ENCODE data around the gene BARHL2.

BARHL2 gene

GRCh38 chr1:90716243-90716551 lies 905 bp downstream of the BARHL2 start:
- Histone ChIP-seq H3K27ac (ENCODE audit: low read depth, low read length) (no peak overlapping the region), H3K36me3 (ENCODE audit: control insufficient read depth, insufficient read depth, low read length) (no peaks in the 10 kb centered on the region), H3K4me1 (ENCODE audit: control insufficient read depth, insufficient read depth, low read length) (peaks cover 44% of the 10 kb centered on the region), H3K9me3 (ENCODE audit: control insufficient read depth, insufficient read depth, low read length) (no peaks in the 10 kb centered on the region), H3K27me3 (ENCODE audit: control insufficient read depth, insufficient read depth, low read length) (peaks cover 100% of the 10 kb centered on the region), H3K9ac (ENCODE audit: low read depth, low read length) (no peak overlapping the region), H3K4me3 (ENCODE audit: low read depth, low read length) (peak overlapping the region; percentile 33; the same call in 1 of the 2 replicates)

- Histone ChIP-seq H3K36me3 (ENCODE audit: control insufficient read depth, insufficient read depth, low read length) (no peaks in the 10 kb centered on the region), H3K27ac (ENCODE audit: low read depth, low read length) (no peak overlapping the region), H3K27me3 (ENCODE audit: control insufficient read depth, insufficient read depth, low read length) (peaks cover 100% of the 10 kb centered on the region), H3K4me3 (ENCODE audit: low read depth, low read length) (no peak overlapping the region), H3K9me3 (ENCODE audit: control insufficient read depth, insufficient read depth, low read length) (no peaks in the 10 kb centered on the region), H3K4me1 (ENCODE audit: control insufficient read depth, insufficient read depth, low read length) (peaks cover 52% of the 10 kb centered on the region), H3K9ac (ENCODE audit: low read depth, low read length) (no peak overlapping the region)
These were observed 1.8 kb downstream of the BARHL2 start for GRCh38 chr1:90715309-90715708.

- Histone ChIP-seq H3K36me3 (ENCODE audit: control insufficient read depth, insufficient read depth, low read length) (no peaks in the 10 kb centered on the region), H3K4me3 (ENCODE audit: low read depth, low read length) (no peak overlapping the region), H3K27ac (ENCODE audit: low read depth, low read length) (no peak overlapping the region), H3K9me3 (ENCODE audit: control insufficient read depth, insufficient read depth, low read length) (no peaks in the 10 kb centered on the region), H3K9ac (ENCODE audit: low read depth, low read length) (no peak overlapping the region), H3K4me1 (ENCODE audit: control insufficient read depth, insufficient read depth, low read length) (peaks cover 54% of the 10 kb centered on the region), H3K27me3 (ENCODE audit: control insufficient read depth, insufficient read depth, low read length) (peaks cover 100% of the 10 kb centered on the region)
These were observed 2.6 kb downstream of the BARHL2 start for GRCh38 chr1:90714521-90714951.

GRCh38 chr1:90713741-90714509 lies 3.2 kb downstream of the BARHL2 start:
- H3K9me3 ChIP-seq (ENCODE audit: control insufficient read depth, insufficient read depth, low read length) = no peaks in the 10 kb centered on the region
- H3K27me3 ChIP-seq (ENCODE audit: control insufficient read depth, insufficient read depth, low read length) = peaks cover 100% of the 10 kb centered on the region
- H3K4me3 ChIP-seq (ENCODE audit: low read depth, low read length) = no peak overlapping the region
- H3K36me3 ChIP-seq (ENCODE audit: control insufficient read depth, insufficient read depth, low read length) = no peaks in the 10 kb centered on the region
- peaks cover 48% of the 10 kb centered on the region for H3K4me1 ChIP-seq (ENCODE audit: control insufficient read depth, insufficient read depth, low read length)
- H3K27ac ChIP-seq (ENCODE audit: low read depth, low read length) = no peak overlapping the region
- H3K9ac ChIP-seq (ENCODE audit: low read depth, low read length) = no peak overlapping the region

GRCh38 chr1:90712915-90713730 lies 4.0 kb downstream of the BARHL2 start:
- no peak overlapping the region for H3K9ac ChIP-seq (ENCODE audit: low read depth, low read length)
- no peak overlapping the region for H3K27ac ChIP-seq (ENCODE audit: low read depth, low read length)
- peaks cover 100% of the 10 kb centered on the region for H3K27me3 ChIP-seq (ENCODE audit: control insufficient read depth, insufficient read depth, low read length)
- no peaks in the 10 kb centered on the region for H3K36me3 ChIP-seq (ENCODE audit: control insufficient read depth, insufficient read depth, low read length)
- peaks cover 41% of the 10 kb centered on the region for H3K4me1 ChIP-seq (ENCODE audit: control insufficient read depth, insufficient read depth, low read length)
- H3K9me3 ChIP-seq (ENCODE audit: control insufficient read depth, insufficient read depth, low read length) = no peaks in the 10 kb centered on the region
- H3K4me3 ChIP-seq (ENCODE audit: low read depth, low read length) = no peak overlapping the region

GRCh38 chr1:90712153-90712856 lies 4.8 kb downstream of the BARHL2 start:
- Histone ChIP-seq H3K9me3 (ENCODE audit: control insufficient read depth, insufficient read depth, low read length) (no peaks in the 10 kb centered on the region), H3K27me3 (ENCODE audit: control insufficient read depth, insufficient read depth, low read length) (peaks cover 100% of the 10 kb centered on the region)

GRCh38 chr1:90711696-90712095 lies 5.4 kb downstream of the BARHL2 start:
- no peaks in the 10 kb centered on the region for H3K36me3 ChIP-seq (ENCODE audit: control insufficient read depth, insufficient read depth, low read length)
- no peak overlapping the region for H3K27ac ChIP-seq (ENCODE audit: low read depth, low read length)
- peaks cover 100% of the 10 kb centered on the region for H3K27me3 ChIP-seq (ENCODE audit: control insufficient read depth, insufficient read depth, low read length)

More at GRCh38 chr1:90712153-90712856, 4.8 kb downstream of the BARHL2 start:
- Histone ChIP-seq H3K4me1 (ENCODE audit: control insufficient read depth, insufficient read depth, low read length) (peaks cover 41% of the 10 kb centered on the region), H3K9ac (ENCODE audit: low read depth, low read length) (no peak overlapping the region), H3K27ac (ENCODE audit: low read depth, low read length) (no peak overlapping the region), H3K4me3 (ENCODE audit: low read depth, low read length) (no peak overlapping the region), H3K36me3 (ENCODE audit: control insufficient read depth, insufficient read depth, low read length) (no peaks in the 10 kb centered on the region)

GRCh38 chr1:90710579-90711536 lies 6.2 kb downstream of the BARHL2 start:
- peaks cover 100% of the 10 kb centered on the region for H3K27me3 ChIP-seq (ENCODE audit: control insufficient read depth, insufficient read depth, low read length)

More at GRCh38 chr1:90711696-90712095, 5.4 kb downstream of the BARHL2 start:
- H3K9me3 ChIP-seq (ENCODE audit: control insufficient read depth, insufficient read depth, low read length) = no peaks in the 10 kb centered on the region
- no peak overlapping the region for H3K4me3 ChIP-seq (ENCODE audit: low read depth, low read length)
- no peak overlapping the region for H3K9ac ChIP-seq (ENCODE audit: low read depth, low read length)
- H3K4me1 ChIP-seq (ENCODE audit: control insufficient read depth, insufficient read depth, low read length) = peaks cover 41% of the 10 kb centered on the region

GRCh38 chr1:90709535-90709934 lies 7.6 kb downstream of the BARHL2 start:
- no peaks in the 10 kb centered on the region for H3K36me3 ChIP-seq (ENCODE audit: control insufficient read depth, insufficient read depth, low read length)
- H3K9ac ChIP-seq (ENCODE audit: low read depth, low read length) = no peak overlapping the region
- H3K4me3 ChIP-seq (ENCODE audit: low read depth, low read length) = no peak overlapping the region
- H3K27ac ChIP-seq (ENCODE audit: low read depth, low read length) = no peak overlapping the region
- no peaks in the 10 kb centered on the region for H3K9me3 ChIP-seq (ENCODE audit: control insufficient read depth, insufficient read depth, low read length)
- peaks cover 100% of the 10 kb centered on the region for H3K27me3 ChIP-seq (ENCODE audit: control insufficient read depth, insufficient read depth, low read length)
- H3K4me1 ChIP-seq (ENCODE audit: control insufficient read depth, insufficient read depth, low read length) = peaks cover 43% of the 10 kb centered on the region

More at GRCh38 chr1:90710579-90711536, 6.2 kb downstream of the BARHL2 start:
- Histone ChIP-seq H3K27ac (ENCODE audit: low read depth, low read length) (no peak overlapping the region), H3K4me1 (ENCODE audit: control insufficient read depth, insufficient read depth, low read length) (peaks cover 40% of the 10 kb centered on the region), H3K36me3 (ENCODE audit: control insufficient read depth, insufficient read depth, low read length) (no peaks in the 10 kb centered on the region), H3K9ac (ENCODE audit: low read depth, low read length) (no peak overlapping the region), H3K9me3 (ENCODE audit: control insufficient read depth, insufficient read depth, low read length) (no peaks in the 10 kb centered on the region), H3K4me3 (ENCODE audit: low read depth, low read length) (peak overlapping the region; percentile 3; the same call in 1 of the 2 replicates)

GRCh38 chr1:90708826-90709225 lies 8.3 kb downstream of the BARHL2 start:
- Histone ChIP-seq H3K36me3 (ENCODE audit: control insufficient read depth, insufficient read depth, low read length) (no peaks in the 10 kb centered on the region), H3K4me1 (ENCODE audit: control insufficient read depth, insufficient read depth, low read length) (peaks cover 40% of the 10 kb centered on the region), H3K9ac (ENCODE audit: low read depth, low read length) (no peak overlapping the region), H3K4me3 (ENCODE audit: low read depth, low read length) (no peak overlapping the region), H3K9me3 (ENCODE audit: control insufficient read depth, insufficient read depth, low read length) (no peaks in the 10 kb centered on the region), H3K27ac (ENCODE audit: low read depth, low read length) (no peak overlapping the region), H3K27me3 (ENCODE audit: control insufficient read depth, insufficient read depth, low read length) (peaks cover 100% of the 10 kb centered on the region)

Measured in HUES48 (cell line).